Measurements from ENCODE around the gene ITGA5.

ITGA5 gene

DNA sequence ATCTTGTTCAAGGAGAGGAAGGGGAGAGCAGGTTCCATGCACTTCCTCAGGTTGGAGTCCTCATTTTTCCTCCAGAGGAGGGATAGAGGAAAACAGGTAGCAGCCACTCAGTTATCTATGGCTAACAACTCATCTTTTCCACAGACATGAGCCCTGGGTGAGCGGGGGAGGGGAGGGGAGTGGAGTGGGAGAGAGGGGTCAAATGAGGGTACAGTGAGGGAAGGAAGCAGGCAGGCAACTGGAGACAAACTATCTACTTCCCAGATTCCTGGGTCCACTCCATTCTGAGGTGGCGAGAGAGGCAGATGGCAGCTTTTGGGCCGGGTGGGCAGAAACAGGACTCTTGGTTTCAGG, 32.0 kb downstream of the ITGA5 start:
- DNase-seq = no peak

DNA sequence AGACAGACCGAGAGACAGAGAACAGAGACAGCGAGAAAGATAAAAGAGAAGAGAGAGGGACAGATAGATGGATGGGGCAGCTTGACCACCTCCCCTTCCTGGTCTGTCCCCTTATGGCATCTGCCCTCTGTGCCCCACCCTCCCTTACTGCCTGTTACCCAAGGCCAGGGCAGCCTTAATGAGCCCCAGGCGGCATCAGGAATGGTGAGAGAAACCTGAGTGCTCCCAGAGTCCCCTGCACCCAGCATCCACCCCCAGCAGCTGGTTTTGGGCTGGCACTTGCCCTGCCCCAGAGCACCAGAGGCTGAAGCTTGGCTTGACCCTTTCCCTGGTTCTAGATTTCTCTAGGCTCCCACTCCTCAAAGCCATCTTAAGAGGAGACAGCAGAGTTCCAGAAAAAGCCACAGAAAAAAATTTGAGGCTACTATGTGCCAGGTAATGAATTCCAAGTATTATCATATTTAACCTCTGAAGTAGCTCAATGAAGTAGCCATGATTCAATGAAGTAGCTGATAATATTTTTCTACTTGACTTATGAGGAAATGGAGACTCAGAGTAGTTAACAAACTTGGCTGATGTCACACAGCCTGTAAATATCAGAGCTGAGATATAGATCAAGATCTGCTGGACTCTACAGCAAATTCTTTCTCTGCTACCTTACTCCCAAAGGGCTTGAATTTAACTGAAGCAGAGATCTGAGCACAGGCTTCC, 32.5 kb downstream of the ITGA5 start:
- no peak for DNase-seq

DNA sequence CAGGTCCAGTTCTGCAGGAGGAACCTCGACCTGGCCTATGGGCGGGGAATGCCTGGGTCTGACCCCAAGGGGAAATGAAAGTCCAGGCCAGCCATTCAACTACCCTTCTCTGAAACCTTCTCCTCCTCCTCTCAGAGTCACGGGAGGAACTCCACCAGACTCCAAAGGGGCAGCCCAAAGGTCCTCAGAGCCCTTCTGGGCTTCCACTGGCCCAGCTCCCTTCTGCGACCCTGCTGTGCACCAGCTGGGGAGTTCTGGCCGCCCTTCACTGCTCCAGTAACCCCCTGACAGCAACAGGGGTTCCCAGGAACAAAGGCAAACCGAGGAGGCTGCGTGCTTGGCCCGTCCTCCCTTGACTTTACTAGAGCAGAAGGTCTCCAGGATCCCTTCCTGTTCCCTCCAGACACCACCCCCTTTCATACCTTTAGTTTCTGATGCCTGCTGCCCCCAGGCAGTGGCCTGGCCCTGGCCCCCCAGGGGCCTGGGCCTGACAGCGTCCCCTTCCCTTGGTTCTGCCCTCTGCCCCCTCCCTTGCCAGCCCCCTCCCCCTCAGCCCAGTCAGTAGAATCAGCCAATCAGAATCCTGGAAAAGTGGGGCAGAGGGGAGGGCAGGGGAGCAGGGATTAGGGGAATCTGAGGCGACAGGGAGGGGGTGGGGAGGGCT, 33.7 kb downstream of the ITGA5 start:
- no peak for DNase-seq

DNA sequence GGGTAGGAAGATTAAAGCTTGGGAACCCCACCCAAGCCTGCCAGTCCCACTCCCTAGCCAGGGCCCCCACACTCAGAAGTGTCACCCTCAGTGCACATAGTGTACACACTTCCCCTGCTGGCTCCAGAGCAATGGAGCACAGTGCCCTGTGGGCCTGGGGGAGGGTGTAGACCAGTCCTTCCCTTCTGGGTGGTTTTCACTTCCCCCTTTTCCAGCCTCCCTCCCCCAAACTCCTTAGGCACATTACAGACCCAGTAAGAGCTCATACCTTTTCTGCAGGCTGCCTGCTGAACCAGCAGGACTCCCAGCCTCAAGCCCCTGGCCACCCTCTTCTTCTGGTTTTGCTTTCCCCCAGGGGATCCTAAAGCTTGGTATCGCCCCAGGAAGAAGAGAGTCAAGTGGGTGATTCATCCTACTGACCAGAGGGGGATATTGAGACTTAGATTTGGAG, 34.5 kb downstream of the ITGA5 start, which contains the start of gene ZNF385A:
Gene ZNF385A (minus strand): TSS at position 143 of the 451 bp plus-strand sequence. CDS start 219 bp downstream, outside the sequence.
- DNase-seq = no peak

DNA sequence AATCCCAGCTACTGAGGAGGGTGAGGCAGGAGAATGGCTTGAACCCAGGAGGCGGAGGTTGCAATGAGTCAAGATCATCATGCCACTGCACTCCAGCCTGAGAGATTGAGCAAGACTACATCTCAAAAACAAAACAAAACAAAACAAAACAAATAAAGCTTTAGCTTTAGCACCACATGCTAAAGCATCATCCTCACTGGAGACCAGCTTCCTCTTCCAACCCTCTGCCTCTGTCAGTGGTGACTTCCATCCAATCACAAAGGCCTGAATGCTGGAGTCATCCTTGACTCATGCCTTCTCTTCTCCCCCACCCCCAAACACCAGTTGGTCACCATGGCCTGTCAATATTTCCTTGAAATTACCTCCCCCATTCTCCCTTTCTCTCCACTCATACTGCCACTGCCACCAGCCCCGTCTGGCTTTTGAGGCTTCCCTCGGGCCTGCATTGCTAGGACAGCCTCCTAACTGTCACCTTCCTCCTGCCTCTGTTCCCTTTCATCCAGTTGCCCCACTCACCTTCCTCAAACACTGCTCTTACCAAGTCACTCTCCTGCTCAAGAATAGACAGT, 35.9 kb downstream of the ITGA5 start:
- DNase-seq = peak; percentile 37

DNA sequence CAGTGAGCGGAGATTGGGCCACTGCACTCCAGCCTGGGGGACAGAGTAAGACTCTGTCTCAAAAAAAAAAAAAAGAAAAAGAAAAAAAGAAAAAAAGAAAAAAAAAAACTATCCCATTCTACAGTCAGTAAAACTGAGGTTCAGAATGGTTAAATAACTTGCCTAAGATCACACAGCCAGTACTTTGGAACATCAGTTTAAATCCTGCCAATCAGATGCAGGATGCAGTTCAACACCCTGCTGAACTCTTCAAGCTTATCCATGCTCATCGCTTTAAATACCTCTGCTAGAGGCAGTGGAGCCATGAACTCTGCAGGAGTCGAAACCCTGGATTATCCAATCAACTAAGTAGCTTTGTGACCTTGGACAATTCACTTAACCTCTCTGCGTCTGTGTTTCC, 37.9 kb downstream of the ITGA5 start:
- no peak for DNase-seq

DNA sequence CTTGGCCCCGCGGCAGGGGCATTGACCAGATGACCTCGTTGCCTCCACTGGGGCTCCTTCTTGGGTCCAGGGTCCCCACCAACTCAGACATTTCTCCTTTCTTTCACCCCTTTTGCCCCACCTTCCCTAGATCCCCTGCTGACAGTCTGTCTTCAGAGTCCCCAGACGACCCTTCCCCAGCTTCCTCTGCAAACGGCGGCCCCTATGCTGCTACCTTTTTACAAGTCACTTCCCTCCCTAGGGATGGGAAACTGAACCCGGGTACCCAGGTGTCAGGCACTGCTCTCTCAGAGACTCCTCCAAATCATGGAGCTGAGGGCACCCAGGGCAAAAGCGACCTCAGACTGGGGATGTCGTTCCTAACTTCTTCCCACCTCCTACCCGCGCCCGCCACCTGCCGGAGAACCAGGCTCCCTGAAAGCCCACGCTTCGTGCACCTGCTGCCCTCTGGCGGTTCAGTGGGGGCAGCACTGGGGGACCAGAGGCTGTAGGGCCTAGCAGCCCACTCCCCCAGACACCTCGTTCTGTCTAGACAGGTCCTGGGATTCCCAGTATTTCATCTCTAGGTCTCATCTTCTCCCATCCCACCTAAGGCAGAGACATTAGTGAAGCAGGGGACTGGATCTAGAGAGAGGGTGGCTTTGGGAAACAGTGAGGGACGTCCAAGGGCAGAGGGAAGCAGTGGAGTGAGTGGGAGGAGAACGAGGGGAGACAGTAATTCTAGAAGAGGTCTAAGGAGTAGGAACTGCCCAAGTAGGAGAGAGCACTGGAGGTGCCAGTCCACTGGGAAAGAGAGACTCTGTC, 39.5 kb downstream of the ITGA5 start:
- peak; percentile 40 for DNase-seq

DNA sequence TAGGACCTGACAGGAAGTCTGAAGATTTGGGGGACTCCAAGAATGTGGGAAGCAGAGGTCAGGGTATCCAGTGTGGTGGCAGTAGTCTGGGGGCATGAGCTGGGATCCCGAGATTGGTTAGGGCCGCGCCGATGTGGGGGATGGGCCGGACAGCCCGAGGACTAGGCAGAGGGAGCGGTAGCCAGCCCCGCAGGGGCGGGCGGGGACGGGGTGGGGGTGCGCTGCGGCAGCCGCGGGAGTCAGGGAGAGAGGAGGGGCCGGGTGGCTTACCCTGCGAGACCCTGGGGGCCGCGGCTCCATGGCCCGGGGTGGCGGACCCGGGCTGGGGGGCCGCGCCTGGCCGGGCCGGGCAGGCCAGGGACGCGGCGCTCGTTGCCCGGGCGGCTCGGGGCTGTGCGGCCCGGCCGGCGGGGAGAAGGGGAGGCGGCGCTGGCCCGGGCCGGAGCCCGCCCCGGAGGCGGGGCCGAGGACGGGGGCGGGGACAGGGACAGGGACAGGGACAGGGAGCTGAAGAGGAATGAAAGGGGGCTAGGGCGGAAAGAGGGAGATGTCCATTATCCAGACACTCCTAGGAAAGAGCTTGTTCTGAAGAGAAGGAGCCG, 40.2 kb downstream of the ITGA5 start:
- DNase-seq = no peak

DNA sequence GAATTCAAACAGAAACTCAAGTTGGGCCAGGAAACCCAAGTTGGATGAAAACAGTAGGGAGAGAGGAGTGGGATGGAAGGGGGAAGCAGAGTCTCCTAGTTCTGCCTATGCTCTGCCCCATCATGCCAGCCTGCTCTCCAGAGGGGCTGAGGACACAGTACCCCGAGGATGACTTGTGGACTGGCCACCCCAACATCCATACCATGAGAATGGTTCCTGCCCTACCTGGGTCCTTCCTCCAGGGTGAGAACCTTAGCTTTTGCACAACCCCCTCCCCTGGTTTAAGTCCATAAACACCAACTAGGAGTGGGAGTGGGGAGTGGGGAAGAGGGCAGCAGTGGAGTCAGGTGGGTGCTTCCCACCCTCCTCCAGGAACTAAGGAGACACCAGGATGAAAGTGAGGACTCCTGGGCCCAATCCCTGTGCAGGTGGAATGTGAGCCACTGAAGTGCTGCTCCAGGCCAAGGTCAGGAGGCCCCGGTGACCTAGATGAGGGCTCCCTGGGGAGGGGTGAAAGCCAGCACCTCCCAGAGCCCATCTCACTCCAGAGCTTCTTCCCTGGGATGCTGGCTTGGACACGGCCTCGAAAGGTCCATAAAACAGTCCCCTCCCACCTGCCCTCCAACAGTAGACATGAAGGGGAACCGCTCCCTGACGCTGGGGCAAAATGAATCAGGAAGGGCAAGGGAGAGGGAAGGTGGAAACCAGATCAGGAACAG, 41.1 kb downstream of the ITGA5 start:
- no peak for DNase-seq

DNA sequence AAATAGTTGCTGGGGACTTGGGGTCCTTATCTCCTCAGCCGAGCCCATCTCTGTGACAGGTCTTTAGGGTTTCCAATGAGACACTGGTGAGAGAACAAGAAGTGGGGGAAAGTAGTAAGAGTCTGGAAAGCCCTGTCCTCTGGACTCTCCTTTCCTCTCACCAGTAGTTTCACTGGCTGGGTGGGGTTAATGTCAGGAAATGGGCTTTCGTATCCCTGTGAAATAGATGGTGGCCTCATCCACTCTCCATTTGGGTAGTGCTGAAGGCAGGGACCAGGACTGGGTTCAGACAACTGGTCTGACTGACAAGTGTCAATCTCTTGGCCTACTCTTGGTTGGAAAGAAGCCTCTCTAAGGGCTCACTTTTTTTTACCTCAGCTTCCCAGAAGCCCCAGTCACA, 42.1 kb downstream of the ITGA5 start:
- DNase-seq = no peak

DNA sequence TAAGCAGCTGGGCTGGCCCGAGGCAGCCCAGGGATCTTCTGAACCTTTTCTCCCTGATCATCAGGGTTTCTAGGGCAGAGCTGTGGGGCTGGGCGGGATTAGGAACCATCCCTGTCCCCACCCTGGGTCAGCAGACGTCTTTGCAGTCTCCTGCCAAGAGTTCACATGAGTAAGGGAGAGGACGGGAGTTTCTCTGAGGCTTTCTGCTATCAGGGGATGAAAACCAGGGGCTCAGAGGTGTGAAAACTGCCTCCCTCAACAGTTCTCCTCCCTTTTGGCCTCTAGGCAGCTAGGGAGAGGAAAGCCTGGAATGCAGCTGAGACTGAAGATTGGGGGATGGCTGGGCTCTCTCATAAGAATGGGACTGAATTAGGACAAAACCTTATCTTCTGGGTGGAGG, 42.5 kb downstream of the ITGA5 start:
- no peak for DNase-seq

DNA sequence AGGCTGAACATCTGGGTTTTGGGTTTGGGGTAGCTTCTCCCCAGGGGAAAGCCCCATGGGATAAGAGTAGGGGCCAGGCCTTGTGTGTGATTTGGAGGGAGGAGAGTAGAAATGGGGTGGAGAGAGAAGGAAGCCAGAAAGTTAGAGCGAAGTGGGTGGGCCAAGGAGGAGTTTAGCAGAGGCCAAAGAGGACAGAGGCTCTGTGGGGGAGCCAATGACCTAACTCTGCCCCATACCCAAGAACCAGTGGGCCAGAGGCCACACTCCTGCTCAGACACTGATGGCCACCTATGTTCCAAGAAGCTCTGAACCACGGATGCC, 43.8 kb downstream of the ITGA5 start:
- DNase-seq = no peak

DNA sequence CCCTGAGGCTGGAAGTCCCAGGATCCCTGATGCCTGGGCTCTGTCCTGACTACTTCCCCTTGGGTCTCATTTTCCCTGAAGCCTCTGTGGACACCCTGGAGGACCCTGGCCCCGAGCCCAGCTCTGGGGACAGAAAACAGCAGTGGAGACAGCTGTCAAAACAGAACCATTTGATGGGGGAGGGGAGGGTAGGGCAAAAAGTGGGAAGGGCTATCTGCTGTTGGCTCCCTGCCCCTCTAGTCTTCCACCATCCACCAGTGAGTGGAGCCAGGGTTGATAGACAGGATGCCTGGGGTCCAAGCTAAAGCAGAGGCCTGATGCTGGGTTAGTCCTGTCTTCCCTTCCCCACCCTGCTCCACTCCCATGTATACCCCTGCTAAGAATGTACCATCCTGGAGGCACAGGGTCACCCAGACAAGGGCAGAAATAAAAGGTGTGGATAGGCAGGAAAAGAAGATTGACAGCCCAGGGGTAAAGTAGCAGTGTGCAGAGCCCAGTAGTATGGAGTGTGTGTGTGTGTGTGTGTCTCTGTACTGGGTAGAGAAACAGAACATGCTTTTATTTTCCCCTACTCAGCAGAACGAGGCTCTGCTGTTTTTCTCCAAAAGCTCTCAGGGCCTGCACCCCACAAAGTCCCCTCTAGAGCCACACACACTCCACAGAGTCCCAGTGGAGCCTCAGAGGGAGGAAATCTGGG, 44.4 kb downstream of the ITGA5 start:
- DNase-seq = no peak

DNA sequence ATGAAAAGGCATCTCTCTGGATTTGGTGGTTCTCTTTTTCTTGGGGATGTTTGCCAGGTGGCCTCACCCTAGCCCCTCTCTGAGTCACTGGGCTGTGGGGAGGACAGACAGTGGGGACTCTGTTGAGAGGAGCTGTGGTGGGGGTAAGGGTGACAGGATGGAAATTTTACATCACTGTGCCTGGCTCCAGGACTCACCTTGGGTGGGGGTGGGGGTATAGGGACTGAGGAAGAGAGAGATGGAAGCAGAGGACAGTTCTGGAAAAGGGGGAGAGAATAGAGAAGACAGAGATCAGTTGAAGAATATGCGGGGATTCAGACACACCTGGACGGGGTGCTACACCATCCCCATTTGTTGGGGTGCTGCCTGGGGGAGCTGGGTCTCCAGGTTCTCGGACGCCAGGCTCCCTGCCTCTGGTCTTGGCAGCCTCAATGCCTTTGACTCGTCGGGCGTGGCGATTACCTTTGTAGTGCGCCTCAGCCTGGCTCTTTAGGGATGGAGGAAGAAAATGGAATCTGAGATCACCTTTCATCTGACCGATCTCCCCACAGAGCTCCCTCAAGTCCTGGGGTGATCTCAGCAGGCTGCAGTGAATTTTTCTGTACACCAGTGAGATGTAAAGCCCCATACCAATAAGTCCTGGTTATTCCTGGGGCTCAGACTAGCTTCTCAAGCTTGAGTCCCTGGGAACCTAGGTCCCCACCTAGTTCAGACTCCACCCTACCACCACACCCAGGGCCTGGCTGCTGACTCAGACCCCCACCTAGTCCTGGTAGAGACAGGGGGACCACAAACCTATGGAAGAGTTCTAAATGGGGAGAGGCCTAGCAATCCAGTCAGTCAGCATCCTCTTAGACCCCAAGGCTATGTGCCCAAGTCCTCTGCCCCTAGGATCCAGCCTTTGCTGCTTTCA, 45.2 kb downstream of the ITGA5 start:
- peak; percentile 14 for DNase-seq

DNA sequence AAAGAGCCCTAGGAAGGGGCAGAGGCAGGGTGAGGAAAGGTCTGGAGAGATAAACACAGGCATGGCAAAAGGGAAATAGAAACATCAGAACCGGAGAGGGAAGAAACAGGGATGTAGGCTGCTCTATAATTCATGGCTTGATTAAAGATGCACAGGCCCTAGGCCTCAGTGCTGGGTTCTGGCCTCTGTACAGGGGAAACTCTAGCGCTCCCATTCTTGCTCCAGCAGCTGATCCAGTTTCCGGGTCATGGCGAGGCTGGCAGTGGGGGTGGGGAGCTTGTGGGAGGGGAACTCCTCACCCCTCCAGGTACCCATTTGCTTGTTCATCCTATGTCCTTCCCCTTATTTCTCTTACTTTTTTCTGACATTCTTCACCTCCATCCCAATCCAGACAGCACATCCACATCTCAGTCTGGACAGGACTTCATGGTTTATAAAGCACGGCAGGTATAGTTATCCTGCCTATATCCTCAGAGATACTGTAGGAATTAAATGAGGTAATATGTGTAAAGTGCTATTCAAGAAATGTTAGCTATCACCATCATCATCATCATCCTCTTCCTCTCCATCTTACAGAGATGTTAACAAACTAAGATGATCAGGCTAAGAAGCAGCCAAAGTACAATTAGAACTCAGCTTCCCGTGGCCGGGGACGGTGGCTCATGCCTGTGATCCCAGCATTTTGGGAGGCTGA, 46.8 kb downstream of the ITGA5 start:
- DNase-seq = no peak

DNA sequence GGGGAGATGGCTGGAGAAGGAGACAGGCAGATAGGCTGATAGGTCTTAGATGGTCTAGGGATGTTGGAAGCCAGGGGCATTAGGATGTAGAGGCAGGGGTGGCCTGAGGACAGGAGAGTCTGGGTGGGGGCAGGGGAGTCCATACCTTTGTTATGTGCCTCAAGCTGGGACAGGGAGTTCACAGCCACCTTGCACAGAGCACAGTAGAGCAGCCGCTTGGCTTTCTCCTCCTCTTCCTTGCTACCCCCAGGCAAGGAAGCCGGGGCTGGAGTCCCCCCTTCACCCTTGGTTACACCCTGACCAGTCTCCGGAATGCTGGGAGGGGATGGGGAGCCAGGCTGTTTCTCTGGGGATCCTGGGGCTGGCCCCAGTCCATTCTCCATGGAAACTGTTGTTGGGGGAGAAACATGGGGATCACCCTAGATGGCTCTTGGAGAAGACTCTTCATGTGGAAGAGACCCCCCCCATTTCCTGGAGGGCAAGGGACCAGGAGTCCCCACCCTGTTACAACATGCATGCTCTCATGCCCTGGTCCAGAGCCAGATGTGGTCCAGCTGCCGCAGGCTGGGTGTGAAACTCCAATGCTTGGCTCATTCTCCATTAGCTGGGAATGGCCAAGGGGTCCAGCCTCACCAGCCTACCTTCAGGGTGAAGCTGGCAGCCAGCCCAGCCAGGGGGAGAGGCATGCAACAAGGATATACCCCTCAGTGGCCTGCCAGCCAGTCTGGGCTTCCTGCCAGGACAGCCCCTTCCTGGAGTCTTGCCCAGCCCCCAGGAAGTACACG, 47.5 kb downstream of the ITGA5 start:
- no peak for DNase-seq

DNA sequence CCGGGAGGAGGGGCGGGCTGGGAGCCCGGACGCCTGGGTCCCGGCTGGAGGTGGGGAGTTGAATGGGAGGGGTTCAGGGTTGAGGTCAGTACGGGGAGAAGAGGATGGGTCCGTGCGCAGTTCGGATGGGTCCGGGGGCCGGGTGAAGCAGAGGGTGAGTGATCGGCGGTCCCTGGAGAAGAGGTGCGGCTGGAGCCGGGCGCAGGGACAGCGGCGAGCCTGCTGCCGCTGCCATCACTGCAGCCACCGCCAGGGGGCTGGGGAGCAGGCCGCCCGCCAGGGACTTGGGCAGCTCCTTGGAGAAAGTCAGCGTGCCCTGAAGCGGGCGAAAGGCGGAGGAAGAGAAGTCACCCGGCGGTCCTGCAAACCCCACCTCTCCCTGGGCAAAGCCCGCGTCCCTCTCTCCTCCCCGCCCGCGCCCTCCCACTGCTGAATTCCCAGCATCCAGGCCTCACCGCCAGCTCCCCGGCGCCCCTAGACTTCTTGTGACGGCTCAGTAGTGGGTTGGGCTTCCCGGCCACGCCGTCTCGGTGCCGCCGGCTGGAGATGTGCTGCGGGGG, 48.8 kb downstream of the ITGA5 start:
- no peak for DNase-seq

DNA sequence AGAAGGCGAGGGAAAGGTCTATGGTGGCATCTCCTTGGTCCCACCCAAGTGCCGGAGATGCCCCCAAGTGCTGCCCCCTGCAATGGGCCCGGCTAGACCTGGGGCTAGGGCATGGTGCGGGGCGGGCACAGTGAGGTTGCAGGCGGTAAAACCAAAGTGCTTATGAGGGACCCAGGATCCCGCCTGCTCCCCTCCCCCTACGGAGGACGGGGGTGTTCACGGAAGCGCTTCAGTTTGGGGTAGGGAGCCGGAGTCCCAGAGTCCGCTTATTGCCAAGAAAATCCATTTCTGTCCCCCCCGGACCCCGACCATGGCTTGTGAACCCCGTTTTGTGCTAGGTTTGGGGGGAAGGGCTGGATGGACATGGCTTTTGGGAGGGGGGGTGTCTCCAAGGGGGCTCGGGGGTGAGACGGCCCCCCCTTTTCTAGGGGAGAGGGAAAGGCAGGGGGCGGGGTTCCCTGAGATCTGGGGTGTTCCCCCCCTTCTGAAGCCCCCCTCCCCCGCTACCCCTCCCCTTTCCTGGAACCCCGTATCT, 49.4 kb downstream of the ITGA5 start:
- no peak for DNase-seq
